ENCODE measurements around the gene PRR12.

DNA sequence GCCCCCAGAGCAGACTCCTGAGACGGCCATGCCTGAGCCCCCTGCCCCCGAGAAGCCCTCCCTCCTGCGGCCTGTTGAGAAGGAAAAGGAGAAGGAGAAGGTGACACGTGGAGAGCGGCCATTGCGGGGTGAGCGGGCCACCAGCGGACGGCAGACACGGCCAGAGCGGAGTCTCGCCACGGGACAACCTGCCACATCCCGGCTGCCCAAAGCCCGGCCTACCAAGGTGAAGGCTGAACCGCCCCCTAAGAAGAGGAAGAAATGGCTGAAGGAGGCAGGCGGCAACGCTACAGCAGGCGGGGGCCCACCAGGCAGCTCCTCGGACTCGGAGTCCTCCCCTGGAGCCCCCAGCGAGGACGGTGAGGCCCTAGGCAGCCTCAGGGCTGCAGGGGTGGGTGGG lies 24.9 kb downstream of the PRR12 start:
- no peak for TF ChIP-seq EZH2 (IDR thresholded peaks at IDR 0.05; ENCODE audit: borderline replicate concordance, low read length)
- TF ChIP-seq, protein P1, sequence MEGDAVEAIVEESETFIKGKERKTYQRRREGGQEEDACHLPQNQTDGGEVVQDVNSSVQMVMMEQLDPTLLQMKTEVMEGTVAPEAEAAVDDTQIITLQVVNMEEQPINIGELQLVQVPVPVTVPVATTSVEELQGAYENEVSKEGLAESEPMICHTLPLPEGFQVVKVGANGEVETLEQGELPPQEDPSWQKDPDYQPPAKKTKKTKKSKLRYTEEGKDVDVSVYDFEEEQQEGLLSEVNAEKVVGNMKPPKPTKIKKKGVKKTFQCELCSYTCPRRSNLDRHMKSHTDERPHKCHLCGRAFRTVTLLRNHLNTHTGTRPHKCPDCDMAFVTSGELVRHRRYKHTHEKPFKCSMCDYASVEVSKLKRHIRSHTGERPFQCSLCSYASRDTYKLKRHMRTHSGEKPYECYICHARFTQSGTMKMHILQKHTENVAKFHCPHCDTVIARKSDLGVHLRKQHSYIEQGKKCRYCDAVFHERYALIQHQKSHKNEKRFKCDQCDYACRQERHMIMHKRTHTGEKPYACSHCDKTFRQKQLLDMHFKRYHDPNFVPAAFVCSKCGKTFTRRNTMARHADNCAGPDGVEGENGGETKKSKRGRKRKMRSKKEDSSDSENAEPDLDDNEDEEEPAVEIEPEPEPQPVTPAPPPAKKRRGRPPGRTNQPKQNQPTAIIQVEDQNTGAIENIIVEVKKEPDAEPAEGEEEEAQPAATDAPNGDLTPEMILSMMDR (IDR thresholded peaks at IDR 0.05; ENCODE audit: low read length): no peak
